Measurements from ENCODE around the gene ARMC10.
"Not testable (repeated sequence)": the region's sequence is repeated elsewhere in the genome, so short reads cannot be mapped to it uniquely, and the experiment has no call there.

GRCh38 chr7:103041815-103042214 lies 33.1 kb upstream of the ARMC10 start:
- not testable (repeated sequence) for TF ChIP-seq SUZ12 (IDR thresholded peaks at IDR 0.05; ENCODE audit: extremely low read depth, insufficient read depth, insufficient read length); ZNF274 (IDR thresholded peaks at IDR 0.05; ENCODE audit: low read depth, low read length)
